SK-N-SH treated with all-trans-retinoic acid at 6 μM for 48 hours (cell line): ENCODE measurements around the gene ARHGAP26.

ENCODE experiments used
- ARNTL ChIP-seq: fragments of 450-650 bp; formaldehyde crosslinking; IDR thresholded peaks from 2 replicates; pipeline ENCODE4 v1.5.0; 2020; ENCODE audit warnings: low read depth, mild to moderate bottlenecking, moderate library complexity, borderline replicate concordance
- PATZ1 ChIP-seq: fragments of 250-450 bp; sonication (Bioruptor Pico); IDR thresholded peaks from 2 replicates; pipeline ENCODE4 v1.8.0; 2020; ENCODE audit warnings: mild to moderate bottlenecking, moderate library complexity, borderline replicate concordance
- POU6F1 ChIP-seq: fragments of 250-450 bp; sonication (Bioruptor Pico); IDR thresholded peaks from 2 replicates; pipeline ENCODE4 v1.8.0; 2021; ENCODE audit warnings: low read depth, mild to moderate bottlenecking, moderate library complexity, borderline replicate concordance
- RARB ChIP-seq: fragments of 250-450 bp; sonication (Bioruptor Pico); IDR thresholded peaks from 2 replicates; pipeline ENCODE4 v1.8.0; 2021; ENCODE audit warnings: mild to moderate bottlenecking, moderate library complexity
- ZC3H10 ChIP-seq: fragments of 250-450 bp; sonication (Bioruptor Pico); IDR thresholded peaks from 2 replicates; pipeline ENCODE4 v1.5.1; 2021; ENCODE audit warnings: mild to moderate bottlenecking, moderate library complexity

DNA sequence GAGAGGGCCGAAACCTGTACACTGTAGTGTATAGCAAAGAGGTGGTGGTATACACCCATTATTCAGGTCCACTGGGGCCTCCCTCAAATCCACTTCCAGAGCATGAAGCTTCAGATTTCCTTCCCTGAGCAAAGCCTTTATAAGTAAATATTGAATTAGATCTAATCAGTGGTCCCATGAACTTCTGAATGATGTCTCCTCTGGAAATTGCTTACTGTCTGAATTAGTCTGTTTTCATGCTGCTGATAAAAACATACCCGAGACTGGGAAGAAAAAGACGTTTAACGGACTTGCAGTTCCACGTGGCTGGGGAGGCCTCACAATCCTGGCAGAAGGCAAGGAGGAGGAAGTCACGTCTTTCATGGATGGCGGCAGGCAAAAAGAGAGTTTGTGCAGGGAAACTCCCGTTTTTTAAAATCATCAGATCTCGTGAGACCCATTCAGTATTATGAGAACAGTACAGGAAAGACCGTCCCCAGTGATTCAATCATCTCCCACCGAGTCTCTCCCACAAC is 439.8 kb downstream of the ARHGAP26 start:
- no peak for TF ChIP-seq RARB (CRISPR knock-in tag)
- no peak for TF ChIP-seq PATZ1
- TF ChIP-seq ZC3H10, result no peak
- TF ChIP-seq POU6F1 (CRISPR knock-in tag), result no peak
- TF ChIP-seq ARNTL, result no peak
